Measurements from ENCODE around the gene IGDCC3. TPM values are rescaled to one million over a fixed set of nuclear protein-coding genes. Genes with fewer than 3 reads are reported as not detected.

The IGDCC3 gene
- polyA plus RNA-seq, 4 donors = 4.1 to 11.9 (median 7.3) TPM

- DNase-seq (ENCODE audit: low read depth in 4 of 4, low spot score in 3 of 4) = peak in 1 of 4 donors; percentile 70
Observed at GRCh38 chr15:65303687-65304380, 74.0 kb downstream of the IGDCC3 start.

- no peak for DNase-seq (ENCODE audit: low read depth in 4 of 4, low spot score in 3 of 4)
Observed at GRCh38 chr15:65302061-65302460, 75.7 kb downstream of the IGDCC3 start.

DNA sequence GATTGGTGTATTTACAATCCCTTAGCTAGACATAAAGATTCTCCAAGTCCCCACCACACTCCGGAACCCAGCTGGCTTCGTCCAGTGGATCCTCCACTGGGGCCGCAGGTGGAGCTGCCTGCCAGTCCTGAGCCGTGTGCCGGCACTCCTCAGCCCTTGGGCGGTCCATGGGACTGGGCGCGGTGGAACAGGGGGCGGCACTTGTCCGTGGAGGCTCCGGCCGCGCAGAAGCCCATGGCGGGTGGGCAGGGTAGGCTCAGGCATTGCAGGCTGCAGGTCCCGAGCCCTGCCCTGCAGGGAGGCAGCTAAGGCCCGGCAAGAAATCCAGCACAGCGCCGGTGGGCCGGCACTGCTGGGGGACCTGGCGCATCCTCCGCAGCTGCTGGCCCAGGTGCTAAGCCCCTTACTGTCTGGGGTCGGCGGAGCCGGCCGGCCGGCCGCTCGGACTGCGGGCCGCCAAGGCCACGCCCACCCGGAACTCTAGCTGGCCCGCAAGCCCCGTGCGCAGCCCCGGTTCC is 76.8 kb downstream of the IGDCC3 start:
- no peak for DNase-seq (ENCODE audit: low read depth in 4 of 4, low spot score in 3 of 4)

DNA sequence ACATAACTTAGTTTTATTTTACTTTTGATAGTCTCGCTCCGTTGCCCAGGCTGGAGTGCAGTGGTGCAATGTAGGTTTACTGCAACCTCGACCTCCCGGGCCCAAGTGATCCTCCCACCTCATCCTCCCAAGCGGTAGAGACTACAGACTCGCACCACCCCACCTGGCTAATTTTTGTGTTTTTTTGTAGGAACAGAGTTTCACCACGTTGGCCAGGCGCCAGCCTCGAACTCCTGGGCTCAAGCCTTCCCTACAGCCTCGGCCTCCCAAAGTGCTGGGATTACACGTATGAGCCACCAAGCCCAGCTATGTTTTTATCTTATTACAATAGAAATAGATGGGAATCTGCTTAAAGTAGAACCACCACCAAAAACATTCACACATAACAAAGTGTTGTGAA is 79.1 kb downstream of the IGDCC3 start:
- no peak for DNase-seq (ENCODE audit: low read depth in 4 of 4, low spot score in 3 of 4)

- DNase-seq (ENCODE audit: low read depth in 4 of 4, low spot score in 3 of 4) = no peak
Observed at GRCh38 chr15:65292938-65293518, 84.8 kb downstream of the IGDCC3 start.

DNA sequence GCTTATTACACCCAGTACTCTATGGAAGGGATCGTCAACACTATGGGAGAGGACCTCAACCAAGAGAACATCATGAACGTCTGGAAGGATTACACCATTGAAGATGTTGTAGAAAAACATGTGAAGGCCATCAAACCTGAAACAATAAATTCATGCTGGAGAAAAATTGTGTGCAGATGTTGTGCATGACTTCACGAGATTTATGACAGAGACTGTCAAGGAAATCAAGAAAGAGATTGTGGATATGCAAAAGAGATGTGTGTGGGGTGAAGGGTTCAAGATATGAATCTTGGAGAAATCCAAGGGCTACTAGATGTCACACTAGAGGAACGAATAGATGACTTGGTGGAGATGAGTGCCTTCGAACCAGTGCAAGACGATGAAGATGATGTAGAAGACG is 87.6 kb downstream of the IGDCC3 start:
- no peak for DNase-seq (ENCODE audit: low read depth in 4 of 4, low spot score in 3 of 4)

DNA sequence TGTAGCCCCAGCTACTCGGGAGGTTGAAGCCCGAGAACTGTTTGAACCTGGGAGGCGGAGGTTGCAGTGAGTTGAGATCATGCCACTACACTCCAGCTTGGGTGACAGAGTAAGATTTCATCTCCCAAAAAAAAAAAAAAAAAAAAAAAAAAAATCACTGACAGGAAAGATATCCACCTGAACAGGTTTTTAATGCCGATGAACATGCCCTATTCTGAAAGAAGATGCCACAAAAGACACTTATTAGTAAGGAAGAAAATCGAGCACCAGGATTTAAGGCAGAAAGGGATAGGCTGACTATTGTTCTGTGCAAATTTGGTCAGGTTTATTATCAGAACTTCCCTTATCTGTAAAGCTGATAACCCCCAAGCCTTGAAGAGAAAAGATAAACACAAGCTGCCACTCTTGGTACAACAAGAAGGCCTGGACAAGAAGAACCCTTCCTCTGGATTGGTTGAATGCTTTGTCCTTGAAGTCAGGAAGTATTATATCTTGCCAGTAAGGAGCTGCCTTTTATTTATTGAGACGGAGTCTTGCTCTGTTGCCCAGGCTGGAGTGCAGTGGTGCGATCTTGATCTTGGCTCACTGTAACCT is 88.4 kb downstream of the IGDCC3 start:
- no peak for DNase-seq (ENCODE audit: low read depth in 4 of 4, low spot score in 3 of 4)

DNA sequence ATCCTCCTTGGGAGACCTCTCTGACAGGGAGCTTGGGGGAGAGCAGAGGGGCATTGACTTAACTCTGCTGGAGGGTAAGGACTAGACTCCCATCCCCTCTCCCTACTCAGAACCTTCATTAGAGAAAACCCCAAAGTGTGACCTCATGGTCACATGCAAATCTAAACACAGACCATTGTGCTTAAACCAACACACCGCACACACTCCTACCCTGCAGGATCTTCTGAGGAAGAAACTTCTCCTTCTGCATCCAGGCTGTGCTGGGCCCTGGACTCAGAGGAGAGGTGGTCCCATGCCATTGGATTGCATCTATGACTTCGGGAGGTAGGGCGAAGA is 90.3 kb downstream of the IGDCC3 start:
- no peak for DNase-seq (ENCODE audit: low read depth in 4 of 4, low spot score in 3 of 4)

- peak; percentile 66 to 82 (median 80) for DNase-seq (ENCODE audit: low read depth in 4 of 4, low spot score in 3 of 4)
Observed at GRCh38 chr15:65286704-65287519, 90.9 kb downstream of the IGDCC3 start, which contains the start of gene PARP16. Gene PARP16 (minus strand): TSS chr15:65286883. CDS start chr15:65286426, 457 bp downstream.

- peak in 1 of 4 donors; percentile 43 for DNase-seq (ENCODE audit: low read depth in 4 of 4, low spot score in 3 of 4)
Observed at GRCh38 chr15:65286069-65286703, 91.6 kb downstream of the IGDCC3 start.

- no peak for DNase-seq (ENCODE audit: low read depth in 4 of 4, low spot score in 3 of 4)
Observed at GRCh38 chr15:65285291-65286068, 92.3 kb downstream of the IGDCC3 start.

GRCh38 chr15:65278480-65278879 is 99.3 kb downstream of the IGDCC3 start:
- DNase-seq (ENCODE audit: low read depth in 4 of 4, low spot score in 3 of 4) = no peak

Other genes with a start within 250 kb of the IGDCC3 start
- gene PDCD7, start 244.2 kb downstream of the IGDCC3 start, polyA plus RNA-seq (ENCODE audit: insufficient read length in 4 of 4) = 10 to 100 TPM; 28.2 to 36.3 (median 32.0) TPM
- gene CLPX, start 192.7 kb downstream of the IGDCC3 start, polyA plus RNA-seq (ENCODE audit: insufficient read length in 4 of 4) = 10 to 100 TPM; 50.8 to 73.0 (median 71.4) TPM
- 1 to 10 TPM; 3.5 to 8.7 (median 4.3) TPM for gene CILP, start 166.5 kb downstream of the IGDCC3 start, polyA plus RNA-seq (ENCODE audit: insufficient read length in 4 of 4)
- gene PARP16, start 91.1 kb downstream of the IGDCC3 start, polyA plus RNA-seq (ENCODE audit: insufficient read length in 4 of 4) = 10 to 100 TPM; 17.7 to 24.0 (median 19.4) TPM
- not detected for gene RNU5A-1, start 82.0 kb downstream of the IGDCC3 start, polyA plus RNA-seq (ENCODE audit: insufficient read length in 4 of 4)
- not detected for gene RNU5B-1, start 73.3 kb downstream of the IGDCC3 start, polyA plus RNA-seq (ENCODE audit: insufficient read length in 4 of 4)
- gene IGDCC4, start 44.9 kb upstream of the IGDCC3 start, polyA plus RNA-seq (ENCODE audit: insufficient read length in 4 of 4) = 10 to 100 TPM; 12.5 to 16.6 (median 14.4) TPM
- gene DPP8, start 139.7 kb upstream of the IGDCC3 start, polyA plus RNA-seq (ENCODE audit: insufficient read length in 4 of 4) = 10 to 100 TPM; 22.9 to 30.0 (median 25.9) TPM
- gene HACD3, start 152.5 kb upstream of the IGDCC3 start, polyA plus RNA-seq (ENCODE audit: insufficient read length in 4 of 4) = 100 to 1,000 TPM; 109 to 193 (median 175) TPM
- gene INTS14, start 233.1 kb upstream of the IGDCC3 start, polyA plus RNA-seq (ENCODE audit: insufficient read length in 4 of 4) = 10 to 100 TPM; 36.2 to 55.9 (median 48.2) TPM
- gene SLC24A1, start 243.9 kb upstream of the IGDCC3 start, polyA plus RNA-seq (ENCODE audit: insufficient read length in 4 of 4) = 10 to 100 TPM; 15.2 to 28.3 (median 20.5) TPM

Data from left renal pelvis (tissue), 4 donors.